Measurements from ENCODE around the gene PCAT7.

GRCh38 chr9:94525396-94526035, 29.4 kb upstream of the PCAT7 start:
- no peak for TF ChIP-seq CEBPB (IDR thresholded peaks at IDR 0.05)
- no peak for TF ChIP-seq CREB1 (IDR thresholded peaks at IDR 0.05; ENCODE audit: low read depth)
- no peak for TF ChIP-seq RAD21 (IDR thresholded peaks at IDR 0.05; ENCODE audit: low read depth)
- no peak for TF ChIP-seq TAF1 (IDR thresholded peaks at IDR 0.05; ENCODE audit: low read depth)
- TF ChIP-seq, protein P1, sequence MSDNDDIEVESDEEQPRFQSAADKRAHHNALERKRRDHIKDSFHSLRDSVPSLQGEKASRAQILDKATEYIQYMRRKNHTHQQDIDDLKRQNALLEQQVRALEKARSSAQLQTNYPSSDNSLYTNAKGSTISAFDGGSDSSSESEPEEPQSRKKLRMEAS (IDR thresholded peaks at IDR 0.05): no peak
- TF ChIP-seq, protein P2, sequence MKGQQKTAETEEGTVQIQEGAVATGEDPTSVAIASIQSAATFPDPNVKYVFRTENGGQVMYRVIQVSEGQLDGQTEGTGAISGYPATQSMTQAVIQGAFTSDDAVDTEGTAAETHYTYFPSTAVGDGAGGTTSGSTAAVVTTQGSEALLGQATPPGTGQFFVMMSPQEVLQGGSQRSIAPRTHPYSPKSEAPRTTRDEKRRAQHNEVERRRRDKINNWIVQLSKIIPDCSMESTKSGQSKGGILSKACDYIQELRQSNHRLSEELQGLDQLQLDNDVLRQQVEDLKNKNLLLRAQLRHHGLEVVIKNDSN (IDR thresholded peaks at IDR 0.05): no peak
- no peak for TF ChIP-seq FOXM1 (IDR thresholded peaks at IDR 0.05; ENCODE audit: borderline replicate concordance, low read depth)
- TF ChIP-seq NFIC (IDR thresholded peaks at IDR 0.05): no peak
- TF ChIP-seq EP300 (IDR thresholded peaks at IDR 0.05; ENCODE audit: borderline replicate concordance): no peak
- no peak for TF ChIP-seq TCF12 (IDR thresholded peaks at IDR 0.05; ENCODE audit: low read depth)
